Measurements from ENCODE around the gene NTRK2.
A peak's percentile ranks its signal among the peaks of the same experiment; 100 is the strongest.

DNA sequence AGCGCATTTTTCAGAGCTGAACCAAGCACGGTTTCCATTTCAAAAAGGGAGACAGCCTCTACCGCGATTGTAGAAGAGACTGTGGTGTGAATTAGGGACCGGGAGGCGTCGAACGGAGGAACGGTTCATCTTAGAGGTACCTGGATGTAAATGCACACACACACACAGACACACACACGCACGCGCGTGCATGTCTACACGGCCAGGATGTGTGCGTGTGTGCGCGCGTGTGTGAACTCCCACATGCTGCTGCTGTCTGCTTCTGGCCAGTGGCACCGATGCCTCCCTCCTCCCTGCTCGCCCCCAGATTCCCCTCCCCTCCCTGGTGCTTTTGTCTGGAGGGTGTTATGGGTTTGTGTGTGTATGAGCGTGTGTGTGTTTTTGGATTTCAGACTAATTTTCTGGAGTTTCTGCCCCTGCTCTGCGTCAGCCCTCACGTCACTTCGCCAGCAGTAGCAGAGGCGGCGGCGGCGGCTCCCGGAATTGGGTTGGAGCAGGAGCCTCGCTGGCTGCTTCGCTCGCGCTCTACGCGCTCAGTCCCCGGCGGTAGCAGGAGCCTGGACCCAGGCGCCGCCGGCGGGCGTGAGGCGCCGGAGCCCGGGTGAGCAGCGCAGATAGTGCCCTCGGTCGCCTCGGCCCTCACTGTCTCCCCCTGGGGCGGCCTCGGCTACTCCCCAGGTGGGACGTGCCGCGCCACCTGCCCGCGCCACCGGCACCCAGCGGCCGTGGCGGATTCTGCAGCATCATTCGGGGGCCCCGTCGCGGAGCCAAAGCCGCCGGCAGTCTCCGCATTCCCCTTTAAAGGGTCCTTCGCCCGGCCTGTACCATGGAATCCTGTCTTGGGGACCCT lies at the start of gene NTRK2:
- TF ChIP-seq EZH2 (IDR thresholded peaks at IDR 0.05; ENCODE audit: borderline replicate concordance) (no peak), EZH2phosphoT487 (IDR thresholded peaks at IDR 0.05; ENCODE audit: low read depth, severe bottlenecking, unreplicated experiment) (no peak)
- TF ChIP-seq, protein P1, sequence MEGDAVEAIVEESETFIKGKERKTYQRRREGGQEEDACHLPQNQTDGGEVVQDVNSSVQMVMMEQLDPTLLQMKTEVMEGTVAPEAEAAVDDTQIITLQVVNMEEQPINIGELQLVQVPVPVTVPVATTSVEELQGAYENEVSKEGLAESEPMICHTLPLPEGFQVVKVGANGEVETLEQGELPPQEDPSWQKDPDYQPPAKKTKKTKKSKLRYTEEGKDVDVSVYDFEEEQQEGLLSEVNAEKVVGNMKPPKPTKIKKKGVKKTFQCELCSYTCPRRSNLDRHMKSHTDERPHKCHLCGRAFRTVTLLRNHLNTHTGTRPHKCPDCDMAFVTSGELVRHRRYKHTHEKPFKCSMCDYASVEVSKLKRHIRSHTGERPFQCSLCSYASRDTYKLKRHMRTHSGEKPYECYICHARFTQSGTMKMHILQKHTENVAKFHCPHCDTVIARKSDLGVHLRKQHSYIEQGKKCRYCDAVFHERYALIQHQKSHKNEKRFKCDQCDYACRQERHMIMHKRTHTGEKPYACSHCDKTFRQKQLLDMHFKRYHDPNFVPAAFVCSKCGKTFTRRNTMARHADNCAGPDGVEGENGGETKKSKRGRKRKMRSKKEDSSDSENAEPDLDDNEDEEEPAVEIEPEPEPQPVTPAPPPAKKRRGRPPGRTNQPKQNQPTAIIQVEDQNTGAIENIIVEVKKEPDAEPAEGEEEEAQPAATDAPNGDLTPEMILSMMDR (IDR thresholded peaks at IDR 0.05; ENCODE audit: poor library complexity), result peak; percentile 36

Measured in hepatocyte (in vitro differentiated cells).